ENCODE data around the gene TPTE2.
"Not testable (repeated sequence)": the region's sequence is repeated elsewhere in the genome, so short reads cannot be mapped to it uniquely, and the experiment has no call there.

- not testable (repeated sequence) for TF ChIP-seq CTCF, POLR2A (IDR thresholded peaks at IDR 0.05)
These were observed 12.1 kb downstream of the TPTE2 start for GRCh38 chr13:19549245-19549644.

All from right lobe of liver (tissue), 4 donors.